Progenitor cell of endocrine pancreas (in vitro differentiated cells): ENCODE results near the gene LTBP4. TPM values are rescaled to one million over a fixed set of nuclear protein-coding genes. Genes with fewer than 3 reads are reported as not detected.

Source experiments
- DNase-seq: peaks from one replicate; pipeline ENCODE4 v3.0.0; 2021; ENCODE audit warnings: low spot score; ENCODE audit not compliant: unreplicated experiment
- H3K27ac Mint-ChIP-seq: 2 replicates; pipeline ENCODE4 v1.8.0; 2021; ENCODE audit warnings: mild to moderate bottlenecking, moderate library complexity, mixed read lengths
- H3K27me3 Mint-ChIP-seq: 2 replicates; pipeline ENCODE4 v1.8.0; 2021; ENCODE audit warnings: mixed read lengths
- H3K36me3 Mint-ChIP-seq: 2 replicates; pipeline ENCODE4 v1.8.0; 2022; ENCODE audit warnings: mixed read lengths; ENCODE audit not compliant: insufficient read depth
- H3K4me1 Mint-ChIP-seq: 2 replicates; pipeline ENCODE4 v1.8.0; 2021; ENCODE audit warnings: low read depth, mixed read lengths
- H3K4me3 Mint-ChIP-seq: 2 replicates; pipeline ENCODE4 v1.8.0; 2021; ENCODE audit warnings: low read depth, mild to moderate bottlenecking, moderate library complexity, mixed read lengths
- H3K9me3 Mint-ChIP-seq: 2 replicates; pipeline ENCODE4 v1.8.0; 2021; ENCODE audit warnings: low read depth, mixed read lengths
- CTCF ChIP-seq: fragments of 200-600 bp; sonication (generic); IDR thresholded peaks from one replicate; pipeline ENCODE4 v1.5.0; 2021; ENCODE audit warnings: antibody characterized with exemption, mild to moderate bottlenecking; ENCODE audit not compliant: unreplicated experiment
- total RNA-seq: library from RNA; stranded (reverse); gene quantifications from 2 replicates; pipeline ENCODE4 v1.2.1, GENCODE V29; 2021

LTBP4 gene
- total RNA-seq, 1 donor from 2014 or later: 25.4 TPM

DNA sequence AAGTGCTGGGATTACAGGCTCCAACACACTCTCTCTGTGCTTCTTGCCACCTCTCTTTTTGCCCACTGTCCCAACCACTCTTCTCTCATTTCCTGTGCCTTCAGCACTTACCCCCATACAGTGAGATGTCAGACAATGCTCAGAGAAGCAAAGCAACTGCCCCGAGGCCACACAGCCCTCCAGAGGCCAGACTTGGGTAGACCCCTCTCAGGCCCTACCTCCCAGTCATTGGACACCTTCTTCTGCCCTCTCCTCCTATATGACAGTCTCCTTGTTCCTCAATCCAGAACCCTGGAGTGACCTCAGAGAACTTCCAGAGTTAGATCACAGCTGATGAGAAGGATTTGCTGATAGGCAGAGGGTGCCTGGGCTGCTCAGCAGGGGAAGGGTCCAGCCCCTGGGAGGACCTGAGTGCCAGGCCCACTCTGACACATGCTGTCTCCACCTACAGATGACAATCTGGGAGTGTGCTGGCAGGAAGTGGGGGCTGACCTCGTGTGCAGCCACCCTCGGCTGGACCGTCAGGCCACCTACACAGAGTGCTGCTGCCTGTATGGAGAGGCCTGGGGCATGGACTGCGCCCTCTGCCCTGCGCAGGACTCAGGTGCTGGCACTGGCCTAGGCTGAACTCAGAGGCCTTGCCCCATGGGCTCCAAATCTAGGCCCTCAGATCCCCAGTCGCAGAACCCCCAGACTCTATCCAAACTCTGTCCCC, 24.4 kb downstream of the LTBP4 start:
- no peak overlapping the region for H3K4me3 Mint-ChIP-seq
- no peak overlapping the region for H3K27ac Mint-ChIP-seq
- H3K36me3 Mint-ChIP-seq: peaks cover 7% of the 10 kb centered on the region
- TF ChIP-seq CTCF: no peak
- H3K4me1 Mint-ChIP-seq: peaks cover 6% of the 10 kb centered on the region
- no peaks in the 10 kb centered on the region for H3K9me3 Mint-ChIP-seq
- peaks cover 15% of the 10 kb centered on the region for H3K27me3 Mint-ChIP-seq
- DNase-seq: no peak

- H3K4me1 Mint-ChIP-seq: peaks cover 6% of the 10 kb centered on the region
- no peak for TF ChIP-seq CTCF
- no peak for DNase-seq
- no peaks in the 10 kb centered on the region for H3K9me3 Mint-ChIP-seq
- no peak overlapping the region for H3K4me3 Mint-ChIP-seq
- H3K27ac Mint-ChIP-seq: no peak overlapping the region
- peaks cover 4% of the 10 kb centered on the region for H3K36me3 Mint-ChIP-seq
- H3K27me3 Mint-ChIP-seq: peaks cover 18% of the 10 kb centered on the region
Measured at GRCh38 chr19:40626918-40627317, 25.7 kb downstream of the LTBP4 start.

DNA sequence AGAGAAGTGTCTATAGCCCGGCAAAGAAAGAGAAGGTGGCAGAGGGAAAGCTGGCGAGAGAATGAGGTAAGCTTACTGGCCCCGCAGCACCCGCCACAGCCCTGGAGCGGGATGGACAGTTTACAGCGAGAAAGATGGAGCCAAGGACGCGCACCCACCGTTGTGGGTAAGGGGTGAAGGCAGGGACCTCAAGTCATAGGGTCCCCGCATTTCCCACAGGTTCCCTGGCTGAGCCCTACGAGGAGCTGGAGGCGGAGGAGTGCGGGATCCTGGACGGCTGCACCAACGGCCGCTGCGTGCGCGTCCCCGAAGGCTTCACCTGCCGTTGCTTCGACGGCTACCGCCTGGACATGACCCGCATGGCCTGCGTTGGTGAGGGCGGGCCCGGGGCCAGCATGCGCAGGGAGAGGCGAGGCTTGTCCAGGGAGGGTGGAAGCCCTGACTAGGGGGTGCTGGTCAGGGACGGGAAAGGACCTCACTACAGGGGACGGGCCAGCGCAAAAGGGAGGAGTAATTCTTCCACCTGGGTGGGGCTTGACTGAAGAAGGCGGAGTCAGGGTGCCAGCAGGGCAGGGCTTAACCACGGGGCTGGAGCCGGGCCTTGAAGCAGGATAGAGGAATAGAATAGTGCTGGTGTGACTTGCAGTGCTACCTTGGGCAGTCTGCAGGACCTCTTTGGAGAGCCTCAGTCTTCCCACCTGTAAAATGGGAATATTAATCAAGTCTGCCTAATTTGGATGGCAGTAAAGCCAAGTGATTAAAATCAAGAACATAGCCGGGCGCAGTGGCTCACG, 26.5 kb downstream of the LTBP4 start:
- H3K27me3 Mint-ChIP-seq: peaks cover 23% of the 10 kb centered on the region
- H3K27ac Mint-ChIP-seq: peak overlapping the region; percentile 38
- DNase-seq: no peak
- no peaks in the 10 kb centered on the region for H3K9me3 Mint-ChIP-seq
- H3K4me1 Mint-ChIP-seq: peaks cover 6% of the 10 kb centered on the region
- no peak for TF ChIP-seq CTCF
- peaks cover 2% of the 10 kb centered on the region for H3K36me3 Mint-ChIP-seq
- no peak overlapping the region for H3K4me3 Mint-ChIP-seq

DNA sequence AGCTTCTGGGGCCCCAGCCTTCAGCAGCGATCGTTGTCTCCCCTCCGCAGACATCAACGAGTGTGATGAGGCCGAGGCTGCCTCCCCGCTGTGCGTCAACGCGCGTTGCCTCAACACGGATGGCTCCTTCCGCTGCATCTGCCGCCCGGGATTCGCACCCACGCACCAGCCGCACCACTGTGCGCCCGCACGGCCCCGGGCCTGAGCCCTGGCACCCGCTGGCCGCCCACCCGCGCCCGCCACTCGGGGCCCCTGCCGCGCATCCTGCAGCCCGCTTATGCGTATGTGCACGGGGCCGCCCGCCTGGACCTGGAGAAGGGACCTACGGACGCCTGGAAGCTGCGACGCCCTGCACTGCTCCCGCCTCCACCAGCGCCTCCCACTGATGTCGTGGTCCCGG, 28.2 kb downstream of the LTBP4 start:
- TF ChIP-seq CTCF: no peak
- no peak for DNase-seq
- Mint-ChIP-seq H3K4me1 (peaks cover under 1% of the 10 kb centered on the region), H3K27ac (no peak overlapping the region), H3K9me3 (no peaks in the 10 kb centered on the region), H3K27me3 (peaks cover 36% of the 10 kb centered on the region), H3K36me3 (peaks cover 2% of the 10 kb centered on the region), H3K4me3 (no peak overlapping the region)

GRCh38 chr19:40630571-40631160, 29.5 kb downstream of the LTBP4 start:
- TF ChIP-seq CTCF: no peak
- no peaks in the 10 kb centered on the region for H3K9me3 Mint-ChIP-seq
- no peak overlapping the region for H3K4me3 Mint-ChIP-seq
- H3K27me3 Mint-ChIP-seq: peaks cover 46% of the 10 kb centered on the region
- peaks cover 2% of the 10 kb centered on the region for H3K36me3 Mint-ChIP-seq
- no peak for DNase-seq
- H3K4me1 Mint-ChIP-seq: peaks cover 1% of the 10 kb centered on the region
- H3K27ac Mint-ChIP-seq: peak overlapping the region; percentile 73
